Mucosa of gallbladder (tissue), 1 donor: Measurements from ENCODE around the gene TERB1. TPM values are rescaled to one million over a fixed set of nuclear protein-coding genes. Genes with fewer than 3 reads are reported as not detected.

Source experiments
- DNase-seq: peaks from one replicate; pipeline ENCODE4 v3.0.0-alpha.2; 2020; ENCODE audit warnings: low spot score
- total RNA-seq: library from RNA; stranded (reverse); gene quantifications from one replicate; pipeline ENCODE4 v1.2.1, GENCODE V29; 2021
- donor health status: DM: no; HTN: no; CAD: no.

TERB1 gene
- total RNA-seq, 1 donor from 2014 or later, result not detected

GRCh38 chr16:66746048-66746447, 55.3 kb downstream of the TERB1 start:
- DNase-seq, result no peak

GRCh38 chr16:66741950-66742808, 59.2 kb downstream of the TERB1 start:
- DNase-seq, result no peak

- peak; percentile 92 for DNase-seq
Measured at GRCh38 chr16:66741169-66741900, 60.0 kb downstream of the TERB1 start.

- DNase-seq, result peak; percentile 36
Measured at GRCh38 chr16:66740533-66740932, 60.9 kb downstream of the TERB1 start.

- no peak for DNase-seq
Measured at GRCh38 chr16:66740010-66740409, 61.4 kb downstream of the TERB1 start.

GRCh38 chr16:66735891-66736290, 65.5 kb downstream of the TERB1 start:
- DNase-seq, result no peak

GRCh38 chr16:66731101-66731500, 70.3 kb downstream of the TERB1 start:
- no peak for DNase-seq

- no peak for DNase-seq
Measured at GRCh38 chr16:66728804-66729203, 72.6 kb downstream of the TERB1 start.

- DNase-seq, result no peak
Measured at GRCh38 chr16:66728117-66728787, 73.1 kb downstream of the TERB1 start.

GRCh38 chr16:66720766-66721165, 80.6 kb downstream of the TERB1 start:
- DNase-seq, result no peak

GRCh38 chr16:66719246-66719645, 82.1 kb downstream of the TERB1 start:
- DNase-seq, result no peak

GRCh38 chr16:66717776-66718175, 83.6 kb downstream of the TERB1 start:
- no peak for DNase-seq

- DNase-seq, result peak; percentile 14
Measured at GRCh38 chr16:66717112-66717675, 84.2 kb downstream of the TERB1 start.

GRCh38 chr16:66714654-66715307, 86.6 kb downstream of the TERB1 start:
- DNase-seq, result no peak

GRCh38 chr16:66714062-66714461, 87.3 kb downstream of the TERB1 start:
- no peak for DNase-seq

- no peak for DNase-seq
Measured at GRCh38 chr16:66713076-66713475, 88.3 kb downstream of the TERB1 start.

- no peak for DNase-seq
Measured at GRCh38 chr16:66712512-66712911, 88.9 kb downstream of the TERB1 start.

- no peak for DNase-seq
Measured at GRCh38 chr16:66711581-66711980, 89.8 kb downstream of the TERB1 start.

- no peak for DNase-seq
Measured at GRCh38 chr16:66706506-66706880, 94.9 kb downstream of the TERB1 start.

- DNase-seq, result peak; percentile 43
Measured at GRCh38 chr16:66705790-66706505, 95.4 kb downstream of the TERB1 start.
